Tibial nerve (tissue), 4 donors: ENCODE measurements around the gene CDH20. TPM values are rescaled to one million over a fixed set of nuclear protein-coding genes. Genes with fewer than 3 reads are reported as not detected.

Experiments used
- DNase-seq, 2 donors: peaks; one replicate each; pipeline ENCODE4 v3.0.0-alpha.2; 2019; ENCODE audit warnings: low spot score in 2 of 2
- H3K27ac ChIP-seq, 4 donors: fragments of 200-600 bp; sonication (generic) in 3 of 4; one replicate each; pipeline ENCODE4 v1.5.1; 2017 to 2019; ENCODE audit warnings: mild to moderate bottlenecking in 1 of 4
- H3K27me3 ChIP-seq, 2 donors: fragments of 200-600 bp; sonication (generic) in 1 of 2; one replicate each; pipeline versions ENCODE4 v1.5.1 to v1.6.0; 2017 to 2019
- H3K36me3 ChIP-seq, 3 donors: fragments of 200-600 bp; sonication (generic); one replicate each; pipeline ENCODE4 v1.5.1; 2018 to 2019
- H3K4me1 ChIP-seq, 4 donors: fragments of 200-600 bp; sonication (generic) in 3 of 4; one replicate each; pipeline ENCODE4 v1.5.1; 2017 to 2019
- H3K4me3 ChIP-seq, 4 donors: fragments of 200-600 bp; sonication (generic) in 3 of 4; one replicate each; pipeline ENCODE4 v1.5.1; 2017 to 2019; ENCODE audit warnings: mild to moderate bottlenecking in 1 of 4, moderate library complexity in 1 of 4
- H3K9me3 ChIP-seq, 4 donors: fragments of 200-600 bp; sonication (generic) in 3 of 4; one replicate each; pipeline ENCODE4 v1.5.1; 2017 to 2019
- EP300 ChIP-seq, 2 donors: sonication (generic); formaldehyde crosslinking; IDR thresholded peaks; one replicate each; pipeline ENCODE4 v1.6.1; 2017; ENCODE audit warnings: antibody characterized with exemption in 2 of 2, mild to moderate bottlenecking in 1 of 2
- POLR2A ChIP-seq, 2 donors: fragments of 450-650 bp; IDR thresholded peaks; one replicate each; pipeline ENCODE4 v1.6.1; 2017; ENCODE audit warnings: antibody characterized with exemption in 2 of 2, mild to moderate bottlenecking in 2 of 2, moderate library complexity in 2 of 2
- WGBS, 2 donors: methylation state at CpG; one replicate each; pipeline ENCODE4 v1.1.5; 2018; 5-methylcytosine and 5-hydroxymethylcytosine counted together
- total RNA-seq, 4 donors: library from RNA; depleted of rRNA; stranded (reverse); fragments of >200 nt; gene quantifications; one replicate each; pipeline ENCODE4 v1.1.0, GENCODE V29; 2016
- TF ChIP-seq, protein P1 (sequence below), 5 experiments: fragments of 200-600 bp in 3 of 5; fragments of 450-650 bp in 2 of 5; sonication (generic) in 3 of 5; IDR thresholded peaks; one replicate each; pipeline ENCODE4 v1.5.1; 2016 to 2019; ENCODE audit warnings: antibody characterized with exemption in 5 of 5, mild to moderate bottlenecking in 3 of 5, moderate library complexity in 2 of 5

The CDH20 gene
- total RNA-seq, 4 donors from 2014 or later = 0.39 to 1.0 (median 0.90) TPM; not detected in 1

GRCh38 chr18:61556316-61556715 is 223.1 kb downstream of the CDH20 start:
- Histone ChIP-seq H3K27ac (no peak overlapping the region), H3K4me1 (no peaks in the 10 kb centered on the region), H3K27me3 (no peaks in the 10 kb centered on the region), H3K9me3 (peaks cover 0 to 4% (median 0%) of the 10 kb centered on the region in 4 donors), H3K4me3 (no peak overlapping the region), H3K36me3 (no peaks in the 10 kb centered on the region)
- WGBS, 2 donors = 75 to 92% methylated on average over 3 of the region's 3 CpGs
- DNase-seq = no peak
- TF ChIP-seq EP300 (IDR thresholded peaks at IDR 0.05) (no peak), POLR2A (IDR thresholded peaks at IDR 0.05) (no peak)
- TF ChIP-seq, protein P1, sequence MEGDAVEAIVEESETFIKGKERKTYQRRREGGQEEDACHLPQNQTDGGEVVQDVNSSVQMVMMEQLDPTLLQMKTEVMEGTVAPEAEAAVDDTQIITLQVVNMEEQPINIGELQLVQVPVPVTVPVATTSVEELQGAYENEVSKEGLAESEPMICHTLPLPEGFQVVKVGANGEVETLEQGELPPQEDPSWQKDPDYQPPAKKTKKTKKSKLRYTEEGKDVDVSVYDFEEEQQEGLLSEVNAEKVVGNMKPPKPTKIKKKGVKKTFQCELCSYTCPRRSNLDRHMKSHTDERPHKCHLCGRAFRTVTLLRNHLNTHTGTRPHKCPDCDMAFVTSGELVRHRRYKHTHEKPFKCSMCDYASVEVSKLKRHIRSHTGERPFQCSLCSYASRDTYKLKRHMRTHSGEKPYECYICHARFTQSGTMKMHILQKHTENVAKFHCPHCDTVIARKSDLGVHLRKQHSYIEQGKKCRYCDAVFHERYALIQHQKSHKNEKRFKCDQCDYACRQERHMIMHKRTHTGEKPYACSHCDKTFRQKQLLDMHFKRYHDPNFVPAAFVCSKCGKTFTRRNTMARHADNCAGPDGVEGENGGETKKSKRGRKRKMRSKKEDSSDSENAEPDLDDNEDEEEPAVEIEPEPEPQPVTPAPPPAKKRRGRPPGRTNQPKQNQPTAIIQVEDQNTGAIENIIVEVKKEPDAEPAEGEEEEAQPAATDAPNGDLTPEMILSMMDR (IDR thresholded peaks at IDR 0.05) = no peak

GRCh38 chr18:61556862-61557261 is 223.6 kb downstream of the CDH20 start:
- no peaks in the 10 kb centered on the region for H3K27me3 ChIP-seq
- no peaks in the 10 kb centered on the region for H3K36me3 ChIP-seq
- 41 to 73% methylated on average over 2 of the region's 2 CpGs for WGBS, 2 donors
- TF ChIP-seq POLR2A (IDR thresholded peaks at IDR 0.05) = no peak
- TF ChIP-seq, protein P1 (IDR thresholded peaks at IDR 0.05) = no peak
- TF ChIP-seq EP300 (IDR thresholded peaks at IDR 0.05) = no peak
- H3K4me3 ChIP-seq = no peak overlapping the region
- DNase-seq = no peak
- H3K4me1 ChIP-seq = no peaks in the 10 kb centered on the region
- peaks cover 0 to 4% (median 0%) of the 10 kb centered on the region in 4 donors for H3K9me3 ChIP-seq
- H3K27ac ChIP-seq = no peak overlapping the region

DNA sequence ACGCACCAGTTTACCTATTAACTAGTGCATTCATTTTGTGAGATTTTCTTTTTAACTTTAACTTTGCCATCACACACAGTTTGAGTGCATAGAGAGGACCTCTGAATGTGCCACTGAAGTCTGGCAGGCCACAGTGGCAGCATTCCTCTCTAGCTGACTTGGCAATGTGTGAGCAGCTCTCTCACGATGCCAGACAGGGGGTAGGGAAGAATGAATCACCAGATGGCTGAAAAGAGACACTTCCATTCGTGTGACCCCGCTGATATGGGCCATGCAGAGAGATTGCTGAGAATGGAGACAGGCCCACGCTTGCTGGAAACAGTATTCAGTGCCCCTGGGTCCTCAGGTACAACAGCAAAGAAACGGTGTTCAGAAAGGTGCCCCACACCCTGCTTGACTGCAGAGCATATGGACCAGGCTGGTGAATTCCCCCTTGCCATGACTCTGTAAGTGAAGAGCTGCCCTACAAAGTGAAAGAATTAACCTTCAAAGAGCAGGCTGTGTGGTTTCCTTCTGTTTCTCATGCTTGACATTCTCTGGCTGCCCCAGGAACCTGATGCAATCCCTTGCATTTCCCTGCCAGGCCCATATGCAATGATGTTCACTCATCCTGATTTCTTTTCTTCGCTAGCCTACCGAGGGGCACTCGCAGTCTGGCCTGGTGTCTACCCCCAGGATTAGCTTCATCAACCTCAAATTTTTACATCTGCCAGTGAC is 236.1 kb downstream of the CDH20 start:
- Histone ChIP-seq H3K4me1 (no peaks in the 10 kb centered on the region), H3K9me3 (peaks cover 0 to 27% (median 0%) of the 10 kb centered on the region in 4 donors), H3K27ac (no peak overlapping the region), H3K4me3 (no peak overlapping the region), H3K27me3 (no peaks in the 10 kb centered on the region), H3K36me3 (no peaks in the 10 kb centered on the region)
- DNase-seq = no peak
- TF ChIP-seq, protein P1 (IDR thresholded peaks at IDR 0.05) = no peak
- no peak for TF ChIP-seq EP300 (IDR thresholded peaks at IDR 0.05)
- no peak for TF ChIP-seq POLR2A (IDR thresholded peaks at IDR 0.05)
- 82 to 85% methylated on average over 9 of the region's 9 CpGs for WGBS, 2 donors

GRCh38 chr18:61570070-61570469 is 236.8 kb downstream of the CDH20 start:
- H3K9me3 ChIP-seq = peaks cover 0 to 20% (median 0%) of the 10 kb centered on the region in 4 donors
- 62 to 66% methylated on average over 3 of the region's 3 CpGs for WGBS, 2 donors
- TF ChIP-seq, protein P1 (IDR thresholded peaks at IDR 0.05) = no peak
- TF ChIP-seq EP300 (IDR thresholded peaks at IDR 0.05) (no peak), POLR2A (IDR thresholded peaks at IDR 0.05) (no peak)
- H3K36me3 ChIP-seq = no peaks in the 10 kb centered on the region
- no peak for DNase-seq
- H3K4me1 ChIP-seq = no peaks in the 10 kb centered on the region
- H3K27ac ChIP-seq = no peak overlapping the region
- H3K27me3 ChIP-seq = no peaks in the 10 kb centered on the region
- H3K4me3 ChIP-seq = no peak overlapping the region

GRCh38 chr18:61572084-61572655 is 238.9 kb downstream of the CDH20 start:
- Histone ChIP-seq H3K27ac (no peak overlapping the region), H3K4me3 (no peak overlapping the region), H3K27me3 (no peaks in the 10 kb centered on the region), H3K36me3 (no peaks in the 10 kb centered on the region), H3K4me1 (no peaks in the 10 kb centered on the region), H3K9me3 (peaks cover 0 to 17% (median 0%) of the 10 kb centered on the region in 4 donors)
- no peak for TF ChIP-seq EP300 (IDR thresholded peaks at IDR 0.05)
- TF ChIP-seq, protein P1 (IDR thresholded peaks at IDR 0.05) = no peak
- TF ChIP-seq POLR2A (IDR thresholded peaks at IDR 0.05) = no peak
- 91 to 92% methylated on average over 4 of the region's 4 CpGs for WGBS, 2 donors
- no peak for DNase-seq
